ENCODE measurements around the gene GPBP1L1.
"Not testable (repeated sequence)": the region's sequence is repeated elsewhere in the genome, so short reads cannot be mapped to it uniquely, and the experiment has no call there.

GPBP1L1 gene

GRCh38 chr1:45721207-45721606 lies 34.9 kb upstream of the GPBP1L1 start:
- no peak for TF ChIP-seq CTCF (IDR thresholded peaks at IDR 0.05; ENCODE audit: low read depth, low read length, missing control alignments)
- no peak overlapping the region for H3K4me3 ChIP-seq (replicated peaks; ENCODE audit: low read depth, low read length)
- peak; percentile 2 for DNase-seq (ENCODE audit: extremely low read depth, low read depth)

GRCh38 chr1:45718289-45718688 lies 32.0 kb upstream of the GPBP1L1 start:
- H3K4me3 ChIP-seq (replicated peaks; ENCODE audit: low read depth, low read length), result no peak overlapping the region
- no peak for TF ChIP-seq CTCF (IDR thresholded peaks at IDR 0.05; ENCODE audit: low read depth, low read length, missing control alignments)
- DNase-seq (ENCODE audit: extremely low read depth, low read depth), result no peak

- H3K4me3 ChIP-seq (replicated peaks; ENCODE audit: low read depth, low read length); DNase-seq (ENCODE audit: extremely low read depth, low read depth): not testable (repeated sequence)
These were observed 31.1 kb upstream of the GPBP1L1 start for GRCh38 chr1:45717386-45717785.

- TF ChIP-seq CTCF (IDR thresholded peaks at IDR 0.05; ENCODE audit: low read depth, low read length, missing control alignments), result no peak
- no peak for DNase-seq (ENCODE audit: extremely low read depth, low read depth)
- H3K4me3 ChIP-seq (replicated peaks; ENCODE audit: low read depth, low read length), result no peak overlapping the region
These were observed 30.4 kb upstream of the GPBP1L1 start for GRCh38 chr1:45716700-45717099.

GRCh38 chr1:45713711-45714110 lies 27.4 kb upstream of the GPBP1L1 start:
- H3K4me3 ChIP-seq (replicated peaks; ENCODE audit: low read depth, low read length), result no peak overlapping the region
- DNase-seq (ENCODE audit: extremely low read depth, low read depth), result no peak
- no peak for TF ChIP-seq CTCF (IDR thresholded peaks at IDR 0.05; ENCODE audit: low read depth, low read length, missing control alignments)

GRCh38 chr1:45704637-45705036 lies 18.3 kb upstream of the GPBP1L1 start:
- no peak overlapping the region for H3K4me3 ChIP-seq (replicated peaks; ENCODE audit: low read depth, low read length)
- TF ChIP-seq CTCF (IDR thresholded peaks at IDR 0.05; ENCODE audit: low read depth, low read length, missing control alignments), result no peak
- DNase-seq (ENCODE audit: extremely low read depth, low read depth), result no peak

- no peak for DNase-seq (ENCODE audit: extremely low read depth, low read depth)
- TF ChIP-seq CTCF (IDR thresholded peaks at IDR 0.05; ENCODE audit: low read depth, low read length, missing control alignments), result no peak
- no peak overlapping the region for H3K4me3 ChIP-seq (replicated peaks; ENCODE audit: low read depth, low read length)
These were observed 8.5 kb upstream of the GPBP1L1 start for GRCh38 chr1:45694823-45695222.

- DNase-seq (ENCODE audit: extremely low read depth, low read depth); H3K4me3 ChIP-seq (replicated peaks; ENCODE audit: low read depth, low read length): not testable (repeated sequence)
These were observed 7.5 kb upstream of the GPBP1L1 start for GRCh38 chr1:45693811-45694210.

Data from HFF-Myc (cell line).